COLO668 (cell line): Measurements from ENCODE around the gene CECR2.
"Not testable (repeated sequence)": the region's sequence is repeated elsewhere in the genome, so short reads cannot be mapped to it uniquely, and the experiment has no call there.

Experiments
- DNase-seq: peaks from one replicate; lab custom pipeline; 2025; ENCODE audit not compliant: unreplicated experiment; lab: John Stamatoyannopoulos, UW

The CECR2 gene

GRCh38 chr22:17493419-17493981 is 124.2 kb downstream of the CECR2 start:
- no peak for DNase-seq

- no peak for DNase-seq
These were observed 127.6 kb downstream of the CECR2 start for GRCh38 chr22:17496841-17497240.

GRCh38 chr22:17501679-17502285 is 132.5 kb downstream of the CECR2 start:
- DNase-seq: peak; percentile 39

GRCh38 chr22:17508110-17508509 is 138.8 kb downstream of the CECR2 start:
- DNase-seq: no peak

GRCh38 chr22:17512960-17513359 is 143.7 kb downstream of the CECR2 start:
- no peak for DNase-seq

- DNase-seq: no peak
These were observed 144.4 kb downstream of the CECR2 start for GRCh38 chr22:17513612-17514011.

- no peak for DNase-seq
These were observed 144.8 kb downstream of the CECR2 start for GRCh38 chr22:17514084-17514483.

- no peak for DNase-seq
These were observed 149.1 kb downstream of the CECR2 start for GRCh38 chr22:17518406-17518805.

- DNase-seq: not testable (repeated sequence)
These were observed 152.7 kb downstream of the CECR2 start for GRCh38 chr22:17521971-17522370.

- no peak for DNase-seq
These were observed 154.7 kb downstream of the CECR2 start for GRCh38 chr22:17523925-17524324.

GRCh38 chr22:17536269-17536668 is 167.0 kb downstream of the CECR2 start:
- DNase-seq: no peak

- DNase-seq: no peak
These were observed 167.9 kb downstream of the CECR2 start for GRCh38 chr22:17537155-17537554.

- DNase-seq: no peak
These were observed 171.2 kb downstream of the CECR2 start for GRCh38 chr22:17540481-17540880.

GRCh38 chr22:17541476-17541875 is 172.2 kb downstream of the CECR2 start:
- no peak for DNase-seq

- DNase-seq: no peak
These were observed 173.2 kb downstream of the CECR2 start for GRCh38 chr22:17542452-17542851.

GRCh38 chr22:17548010-17548755 is 178.9 kb downstream of the CECR2 start:
- DNase-seq: no peak

- no peak for DNase-seq
These were observed 179.4 kb downstream of the CECR2 start for GRCh38 chr22:17548756-17549035.

- no peak for DNase-seq
These were observed 179.9 kb downstream of the CECR2 start for GRCh38 chr22:17549183-17549582.

GRCh38 chr22:17549655-17550054 is 180.4 kb downstream of the CECR2 start:
- no peak for DNase-seq

- no peak for DNase-seq
These were observed 183.5 kb downstream of the CECR2 start for GRCh38 chr22:17552737-17553136.

- DNase-seq: no peak
These were observed 185.6 kb downstream of the CECR2 start for GRCh38 chr22:17554814-17555213.

GRCh38 chr22:17559188-17559587 is 189.9 kb downstream of the CECR2 start:
- no peak for DNase-seq
